HG03521 (cell line): ENCODE measurements around the gene ATF7.
"Not testable (repeated sequence)": the region's sequence is repeated elsewhere in the genome, so short reads cannot be mapped to it uniquely, and the experiment has no call there.

Experiments used
- ATAC-seq: cut with Tn5 transposase; IDR thresholded peaks from one replicate; pipeline ENCODE4 v1.9.1; 2021; ENCODE audit warnings: mild to moderate bottlenecking, moderate library complexity; ENCODE audit not compliant: unreplicated experiment

Gene ATF7

DNA sequence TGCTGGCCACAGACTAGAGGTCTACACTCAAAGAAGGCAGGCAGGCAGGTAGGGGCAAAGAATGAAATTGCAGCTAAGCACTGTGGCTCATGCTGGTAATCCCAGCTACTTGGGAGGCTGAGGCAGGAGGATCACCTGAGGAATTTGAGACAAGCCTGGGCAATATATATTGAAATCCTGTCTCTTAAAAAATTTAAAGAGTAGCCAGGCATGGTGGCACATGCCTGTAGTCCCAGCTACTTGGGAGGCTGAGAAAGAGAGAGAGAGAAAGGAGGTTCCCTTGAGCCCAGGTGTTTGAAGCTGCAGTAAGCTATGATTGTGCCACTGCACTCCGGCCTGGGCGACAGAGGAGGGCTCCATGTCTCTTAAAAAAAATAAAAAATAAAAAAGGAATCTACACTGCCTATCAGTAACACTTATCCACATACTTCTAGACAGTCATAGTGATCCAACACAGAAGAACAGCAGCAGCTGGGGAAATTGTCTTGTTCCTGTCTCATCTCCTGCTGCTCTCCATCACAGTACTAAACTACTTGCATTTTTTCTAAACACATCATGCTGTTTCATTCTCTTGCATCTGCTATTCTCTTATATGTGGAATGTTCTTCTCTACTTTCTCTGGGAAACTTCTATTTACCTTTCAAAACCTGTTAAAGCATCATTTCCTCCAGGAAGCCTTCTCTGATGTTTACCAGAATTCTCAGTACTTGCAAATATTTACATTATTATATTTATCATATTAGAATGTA lies 57.2 kb downstream of the ATF7 start:
- no peak for ATAC-seq

- ATAC-seq = no peak
Measured at GRCh38 chr12:53567961-53568808, 58.0 kb downstream of the ATF7 start.

DNA sequence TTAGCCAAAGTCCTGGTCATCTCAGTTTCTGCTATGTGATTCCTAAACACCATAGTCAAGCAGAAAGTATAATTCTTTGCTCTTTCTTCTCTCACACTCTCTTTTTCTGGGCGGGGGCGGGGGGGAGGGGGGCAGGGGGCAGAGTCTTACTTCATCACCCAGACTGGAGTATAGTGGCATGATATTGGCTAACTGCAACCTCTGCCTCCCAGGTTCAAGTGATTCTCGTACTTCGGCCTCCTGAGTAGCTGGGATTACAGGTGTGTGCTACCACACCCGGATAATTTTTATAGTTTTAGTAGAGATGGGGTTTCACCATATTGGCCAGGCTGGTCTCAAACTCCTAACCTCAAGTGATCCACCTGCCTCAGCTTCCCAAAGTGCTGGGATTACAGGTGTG lies 60.8 kb downstream of the ATF7 start:
- not testable (repeated sequence) for ATAC-seq

- no peak for ATAC-seq
Measured at GRCh38 chr12:53564941-53565340, 61.2 kb downstream of the ATF7 start.

- ATAC-seq = no peak
Measured at GRCh38 chr12:53564278-53564677, 61.9 kb downstream of the ATF7 start.

- ATAC-seq = no peak
Measured at GRCh38 chr12:53563452-53564028, 62.6 kb downstream of the ATF7 start.

DNA sequence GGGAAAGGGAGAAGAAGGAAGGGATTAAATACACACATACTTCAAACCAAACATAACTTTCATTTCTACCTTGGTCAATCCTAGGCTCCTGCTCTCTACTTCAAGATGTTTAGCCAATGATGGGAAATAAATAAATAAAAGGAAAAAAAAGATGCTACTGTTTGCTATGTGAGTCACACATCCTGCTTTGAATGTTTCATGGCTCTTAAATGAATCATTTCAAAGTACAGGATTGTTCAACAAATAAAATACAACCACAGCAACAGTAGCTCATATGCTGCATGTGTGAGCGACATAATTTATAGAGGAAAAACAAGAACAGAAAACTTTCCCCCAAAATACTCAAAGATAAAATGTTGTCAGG lies 64.6 kb downstream of the ATF7 start:
- no peak for ATAC-seq

DNA sequence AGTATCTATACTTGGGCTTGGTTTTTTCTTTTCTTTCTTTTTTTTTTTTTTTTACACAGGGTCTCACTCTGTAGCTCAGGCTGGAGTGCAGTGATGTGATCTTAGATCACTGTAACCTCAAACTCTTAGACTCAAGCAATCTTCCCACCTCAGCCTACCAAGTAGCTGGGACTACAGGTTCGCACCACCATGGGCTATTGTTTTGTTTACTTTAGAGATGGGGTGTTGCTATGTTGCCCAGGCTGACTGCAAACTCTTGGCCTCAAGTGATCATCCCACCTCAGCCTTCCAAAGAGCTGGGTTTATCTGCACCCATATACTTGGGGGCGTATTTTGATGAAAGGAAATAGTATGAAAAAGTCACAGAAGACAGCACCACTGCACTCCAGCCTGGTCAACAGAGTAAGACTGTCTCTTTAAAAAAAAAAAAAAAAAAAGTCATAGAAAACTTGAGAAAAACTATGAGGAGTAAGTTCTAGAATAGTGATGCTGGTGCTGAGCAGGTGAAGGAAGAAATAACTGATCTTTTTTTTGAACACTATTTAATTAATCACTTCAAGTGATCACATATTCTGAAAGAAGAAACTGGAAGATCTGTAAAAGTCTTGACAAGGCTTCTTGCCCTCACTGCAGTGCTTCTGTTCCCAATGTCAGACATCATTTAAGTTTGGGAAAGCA lies 65.1 kb downstream of the ATF7 start:
- ATAC-seq = no peak

GRCh38 chr12:53560351-53560750 lies 65.8 kb downstream of the ATF7 start:
- ATAC-seq = no peak

- ATAC-seq = no peak
Measured at GRCh38 chr12:53558631-53559030, 67.6 kb downstream of the ATF7 start.

DNA sequence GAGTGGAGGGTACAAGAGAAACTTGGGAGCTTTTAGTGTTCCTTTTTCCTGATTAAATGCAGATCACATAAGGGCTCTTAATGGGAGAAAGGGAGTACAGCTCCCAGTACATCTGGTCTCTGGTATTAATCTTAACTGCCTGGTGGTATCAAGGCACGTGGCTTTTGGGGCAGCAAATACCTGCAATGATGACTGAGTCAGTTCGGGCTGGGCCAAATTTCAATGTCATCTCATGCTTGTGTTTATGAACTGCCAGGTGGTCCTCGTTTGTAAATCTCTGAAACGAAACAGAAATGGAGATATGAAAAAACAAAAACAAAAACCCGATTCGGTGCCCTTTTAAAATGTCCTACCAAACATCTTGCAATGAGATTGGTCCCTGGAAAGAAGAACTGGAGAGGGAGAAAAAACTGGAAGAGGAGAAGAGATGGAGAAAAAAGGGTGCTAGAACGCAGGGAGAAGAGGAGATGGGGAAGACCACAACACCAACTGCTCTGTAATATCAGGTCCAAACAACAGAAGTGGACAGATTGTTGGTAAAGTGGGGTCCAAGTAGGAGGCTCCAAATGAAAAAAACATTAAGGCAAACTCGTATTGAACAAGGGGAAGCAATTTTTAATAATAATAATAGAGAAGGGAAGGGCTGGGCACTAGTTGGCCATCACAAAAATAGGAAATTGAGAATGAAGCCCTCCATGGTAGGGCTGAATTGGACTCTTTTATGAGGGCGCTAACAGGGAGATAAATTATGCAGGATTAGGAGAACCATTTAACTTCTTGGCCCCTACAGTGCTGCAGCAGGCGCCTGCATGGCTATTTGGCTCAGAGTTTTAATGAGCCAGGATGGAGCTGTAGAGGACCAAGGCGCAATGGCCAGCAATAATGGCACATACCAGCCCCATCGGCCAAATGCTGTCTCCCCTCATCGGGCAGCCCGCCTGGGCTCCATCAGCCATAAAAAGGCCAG lies 73.5 kb downstream of the ATF7 start:
- ATAC-seq = no peak

GRCh38 chr12:53551889-53552291 lies 74.3 kb downstream of the ATF7 start:
- ATAC-seq = no peak

DNA sequence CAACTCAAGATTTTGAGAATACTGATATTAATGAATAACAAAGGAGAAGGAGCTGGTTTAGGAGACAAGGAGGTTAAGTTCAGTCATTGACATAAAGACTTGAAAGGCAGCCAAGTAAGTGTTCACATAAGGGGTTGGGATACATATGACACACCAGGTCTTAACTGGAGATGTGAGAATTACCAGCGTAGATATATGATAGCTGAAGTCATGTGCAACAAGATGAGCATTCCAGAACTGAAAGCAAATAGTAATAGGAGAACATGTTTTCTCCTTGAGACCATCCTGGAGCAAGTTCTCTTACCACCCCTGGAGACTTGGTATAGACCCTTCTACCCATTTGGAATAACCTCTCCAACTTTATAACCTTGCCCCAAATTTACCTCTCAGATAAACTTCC lies 75.6 kb downstream of the ATF7 start:
- no peak for ATAC-seq

GRCh38 chr12:53550131-53550530 lies 76.1 kb downstream of the ATF7 start:
- ATAC-seq = not testable (repeated sequence)

- not testable (repeated sequence) for ATAC-seq
Measured at GRCh38 chr12:53548354-53548753, 77.8 kb downstream of the ATF7 start.

GRCh38 chr12:53543539-53543938 lies 82.6 kb downstream of the ATF7 start:
- ATAC-seq = peak; percentile 86

DNA sequence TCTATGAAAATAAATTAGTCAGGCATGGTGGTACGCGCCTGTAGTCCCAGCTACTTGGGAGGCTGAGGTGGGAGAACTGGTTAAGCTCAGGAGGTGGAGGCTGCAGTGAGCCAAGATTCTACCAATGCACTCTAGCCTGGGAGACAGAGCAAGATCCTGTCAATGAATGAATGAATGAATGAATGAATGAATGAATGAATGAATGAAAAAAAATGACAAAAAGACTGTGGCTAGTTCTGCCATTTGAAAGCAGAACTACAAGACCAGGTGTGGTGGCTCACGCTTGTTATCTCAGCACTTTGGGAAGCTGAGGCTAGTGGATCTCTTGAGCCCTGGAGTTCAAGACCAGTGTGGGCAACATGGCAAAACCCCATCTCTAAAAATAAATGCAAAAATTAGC lies 86.7 kb downstream of the ATF7 start:
- ATAC-seq = no peak

DNA sequence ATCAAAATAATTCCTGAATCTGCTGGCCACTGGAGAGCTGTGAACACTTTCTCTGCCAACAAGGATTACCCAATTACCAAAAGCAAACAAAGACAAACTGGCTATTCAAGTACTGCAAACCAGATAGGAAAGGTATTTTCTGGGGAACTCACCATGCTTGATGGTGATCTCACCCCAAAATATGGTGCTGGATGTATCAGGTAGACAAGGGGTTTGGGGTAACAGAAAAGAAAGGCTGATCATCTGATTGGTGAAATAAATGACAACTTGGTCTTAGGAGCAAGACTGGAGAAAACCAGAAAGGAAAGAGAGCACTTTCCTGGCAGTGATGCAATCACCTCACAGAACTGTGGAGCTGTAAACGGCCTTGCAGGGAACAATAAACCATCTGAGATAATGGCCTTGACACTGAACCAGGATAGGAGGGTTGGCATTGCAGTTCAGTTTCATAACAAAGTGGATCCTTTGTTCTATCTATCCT lies 87.9 kb downstream of the ATF7 start:
- ATAC-seq = no peak

- no peak for ATAC-seq
Measured at GRCh38 chr12:53536962-53537361, 89.2 kb downstream of the ATF7 start.

DNA sequence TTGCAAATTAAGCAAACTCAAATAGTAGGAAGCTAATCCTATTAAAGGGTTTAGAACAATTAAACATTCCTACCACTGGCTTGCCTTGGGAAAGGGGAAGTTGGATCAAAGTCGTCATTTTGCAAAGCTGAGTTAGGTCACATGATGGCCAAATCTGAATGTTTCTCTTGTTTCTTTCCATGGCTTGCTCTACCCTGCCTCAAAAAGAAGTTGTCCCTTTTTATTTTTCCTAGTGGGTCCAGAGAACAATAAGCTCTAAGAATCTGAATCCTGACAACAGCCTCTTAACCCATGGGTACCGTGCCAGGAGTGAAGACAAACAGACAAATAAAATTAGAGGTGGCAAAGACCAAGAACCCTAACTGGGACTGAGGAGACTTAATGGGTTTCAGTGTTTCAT lies 92.7 kb downstream of the ATF7 start:
- no peak for ATAC-seq
